ENCODE measurements around the gene PMPCB.

The PMPCB gene

DNA sequence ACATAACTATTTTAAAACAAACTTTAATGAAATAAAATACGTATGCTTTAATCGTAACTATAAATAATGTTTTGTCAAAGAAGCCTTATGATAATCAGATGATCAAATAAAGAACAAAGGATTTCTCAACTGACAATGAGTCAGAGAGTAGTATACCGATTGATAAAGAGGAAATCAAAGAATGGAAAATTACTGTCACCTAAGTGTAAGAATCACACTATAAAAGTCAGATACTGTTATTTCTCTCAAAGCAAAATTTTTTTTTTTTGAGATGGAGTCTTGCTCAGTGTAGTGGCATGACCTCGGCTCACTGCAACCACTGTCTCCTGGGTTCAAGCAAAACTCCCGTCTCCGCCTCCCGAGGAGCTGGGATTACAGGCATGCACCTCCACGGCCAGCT, 28.5 kb downstream of the PMPCB start:
- no peak for DNase-seq (ENCODE audit: low read depth)

- DNase-seq (ENCODE audit: low read depth): no peak
Observed at GRCh38 chr7:103336761-103337160, 39.5 kb downstream of the PMPCB start.

DNA sequence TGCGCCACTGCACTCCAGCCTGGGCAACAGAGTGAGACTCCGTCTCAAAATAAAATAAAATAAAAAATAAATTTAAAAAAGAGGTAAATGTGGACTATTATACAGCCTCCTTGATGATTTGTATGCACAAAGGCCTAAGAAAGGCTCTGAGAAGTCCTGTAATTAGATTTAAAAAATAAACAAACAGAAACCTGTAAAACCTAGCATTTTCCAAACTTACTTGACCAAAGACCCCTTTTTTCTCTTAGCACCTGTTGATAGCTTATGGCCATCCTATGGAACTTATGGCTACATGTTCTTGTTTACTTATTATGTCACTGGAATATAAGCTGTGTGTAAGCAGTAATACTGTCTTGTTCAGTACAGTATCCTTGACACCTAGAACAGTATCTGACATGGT, 41.6 kb downstream of the PMPCB start:
- no peak for DNase-seq (ENCODE audit: low read depth)

GRCh38 chr7:103341466-103341865, 44.2 kb downstream of the PMPCB start:
- no peak for DNase-seq (ENCODE audit: low read depth)

DNA sequence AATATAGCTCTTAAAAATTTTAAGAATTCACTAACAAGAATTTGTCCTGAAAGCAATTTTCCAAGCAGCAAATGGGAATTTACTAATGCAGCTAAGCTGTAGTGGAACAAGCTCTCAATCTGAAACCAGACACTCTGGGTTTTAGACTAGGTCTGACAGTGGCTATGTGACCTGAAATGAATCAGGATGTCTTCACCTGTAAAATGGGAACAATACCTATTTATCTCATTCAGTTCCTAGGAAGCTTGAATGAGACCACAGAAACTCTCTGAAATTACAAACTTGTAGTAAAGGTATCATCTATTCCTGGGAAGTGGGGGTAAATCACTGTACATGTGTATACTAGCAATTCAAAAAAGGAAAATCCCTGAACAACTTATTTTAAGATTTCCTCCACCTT, 46.1 kb downstream of the PMPCB start:
- DNase-seq (ENCODE audit: low read depth): no peak

- no peak for DNase-seq (ENCODE audit: low read depth)
Observed at GRCh38 chr7:103343758-103344452, 46.7 kb downstream of the PMPCB start.

- DNase-seq (ENCODE audit: low read depth): peak; percentile 77
Observed at GRCh38 chr7:103344453-103345149, 47.4 kb downstream of the PMPCB start, which contains the start of gene DNAJC2. DNAJC2 (minus strand) TSS chr7:103344767; CDS start chr7:103344622, 145 bp downstream.

GRCh38 chr7:103346396-103346795, 49.2 kb downstream of the PMPCB start:
- DNase-seq (ENCODE audit: low read depth): no peak

DNA sequence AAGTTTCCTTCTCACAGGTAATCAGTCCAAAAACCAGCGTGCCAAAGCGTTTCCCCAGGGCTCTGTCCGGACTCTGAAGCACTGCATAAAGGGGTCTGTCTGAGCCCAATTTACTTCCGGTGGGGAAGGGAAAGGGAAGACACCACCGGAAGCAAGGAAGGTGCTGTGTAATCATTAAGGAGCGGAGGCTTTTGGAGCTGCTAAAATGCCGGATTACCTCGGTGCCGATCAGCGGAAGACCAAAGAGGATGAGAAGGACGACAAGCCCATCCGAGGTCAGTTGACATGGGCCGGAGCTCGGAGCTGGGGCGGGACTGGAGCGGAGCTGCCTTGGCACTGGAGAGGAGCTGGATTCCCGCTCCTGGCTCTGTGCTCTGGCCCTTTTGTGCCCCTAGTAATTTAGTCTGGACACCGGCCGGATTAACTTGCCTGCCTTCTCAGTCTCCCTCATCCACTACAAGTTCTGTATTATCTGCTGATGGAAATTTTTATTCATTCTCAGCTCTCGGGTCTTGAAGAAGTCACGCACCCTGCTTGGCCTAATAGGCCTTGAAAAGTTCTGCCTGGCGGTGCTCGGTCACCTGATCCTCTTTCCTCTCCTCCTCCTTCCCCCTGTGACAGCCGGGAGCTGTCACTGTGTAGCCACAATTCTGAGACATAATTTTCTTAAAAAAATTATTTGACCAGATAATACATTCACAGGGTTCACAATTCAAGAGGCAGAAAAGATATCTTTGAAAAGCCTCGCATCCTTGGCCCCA, 50.5 kb downstream of the PMPCB start, which contains the start of gene PSMC2:
TSS of gene PSMC2 (plus strand) at position 137 of the 761 bp plus-strand sequence. CDS start at position 206, 69 bp downstream.
- DNase-seq (ENCODE audit: low read depth): peak; percentile 66

GRCh38 chr7:103348452-103348851, 51.2 kb downstream of the PMPCB start:
- DNase-seq (ENCODE audit: low read depth): no peak

- DNase-seq (ENCODE audit: low read depth): no peak
Observed at GRCh38 chr7:103348959-103349358, 51.7 kb downstream of the PMPCB start.

- no peak for DNase-seq (ENCODE audit: low read depth)
Observed at GRCh38 chr7:103349805-103350204, 52.6 kb downstream of the PMPCB start.
